Measurements from ENCODE around the gene UVRAG.
"Not testable (repeated sequence)": the region's sequence is repeated elsewhere in the genome, so short reads cannot be mapped to it uniquely, and the experiment has no call there.

UVRAG gene

GRCh38 chr11:76030286-76030685 is 215.3 kb downstream of the UVRAG start:
- in situ Hi-C loops (cut with HindIII; ENCODE audit: low pct_unique_long_range_greater_than_20kb, low sequenced_read_pairs), result no loop called here
- DNase-seq (ENCODE audit: low read depth in 1 of 2, low spot score in 1 of 2), result peak in 1 of 2 experiments; percentile 16
- TF ChIP-seq JUND (IDR thresholded peaks at IDR 0.05; ENCODE audit: low read depth), result no peak

DNA sequence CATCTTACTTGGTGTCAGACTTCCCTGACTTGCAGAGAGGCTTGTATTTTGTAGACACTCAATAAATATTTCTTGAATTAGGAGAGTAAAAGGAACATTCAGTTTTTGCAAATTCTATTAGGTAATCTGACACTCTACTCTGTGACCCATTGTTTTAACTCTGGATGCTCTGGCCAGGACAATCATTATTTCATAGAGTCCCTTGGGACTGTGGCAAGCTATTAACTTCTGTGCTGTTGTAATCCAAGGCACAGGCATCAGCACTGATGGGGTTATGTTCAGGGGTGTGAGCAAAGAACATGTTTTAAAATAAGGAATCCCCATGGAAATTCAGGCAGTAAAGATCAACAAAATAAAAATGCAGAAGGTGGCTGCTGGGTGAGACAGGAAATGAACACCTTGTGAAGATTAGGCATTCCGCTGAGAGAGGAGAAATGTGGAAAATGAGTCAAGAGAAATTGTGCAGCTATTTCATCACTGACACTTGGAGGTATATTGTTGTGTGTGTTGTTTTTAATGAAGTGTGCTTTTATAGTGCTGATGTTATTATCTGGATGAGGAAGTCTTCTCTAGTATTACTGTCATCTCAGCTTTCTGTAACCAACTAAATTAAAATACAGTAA is 216.1 kb downstream of the UVRAG start:
- no peak for TF ChIP-seq JUND (IDR thresholded peaks at IDR 0.05; ENCODE audit: low read depth)
- no peak for DNase-seq (ENCODE audit: low read depth in 1 of 2, low spot score in 1 of 2)
- in situ Hi-C loops (cut with HindIII; ENCODE audit: low pct_unique_long_range_greater_than_20kb, low sequenced_read_pairs), result no loop called here

DNA sequence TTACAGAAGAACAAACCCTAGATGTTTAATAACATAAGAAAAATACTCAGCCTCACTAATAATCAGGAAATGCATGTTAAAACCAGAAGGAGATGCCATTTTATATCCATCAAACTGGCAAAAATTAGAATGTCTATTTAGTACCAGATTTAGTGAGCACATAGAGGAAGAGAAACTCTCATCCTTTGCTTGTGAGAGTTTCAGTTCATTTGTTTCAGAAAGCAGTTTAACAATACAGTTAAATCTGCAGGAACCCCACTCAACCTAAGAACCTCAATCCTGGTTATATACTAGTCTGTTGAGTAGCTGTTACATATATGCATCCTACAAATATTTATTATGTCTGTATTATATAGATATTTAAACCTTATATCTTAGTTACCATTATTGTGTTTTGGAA is 218.7 kb downstream of the UVRAG start:
- TF ChIP-seq JUND (IDR thresholded peaks at IDR 0.05; ENCODE audit: low read depth), result no peak
- no peak for DNase-seq (ENCODE audit: low read depth in 1 of 2, low spot score in 1 of 2)
- in situ Hi-C loops (cut with HindIII; ENCODE audit: low pct_unique_long_range_greater_than_20kb, low sequenced_read_pairs), result no loop called here

- in situ Hi-C loops (cut with HindIII; ENCODE audit: low pct_unique_long_range_greater_than_20kb, low sequenced_read_pairs), result no loop called here
- TF ChIP-seq JUND (IDR thresholded peaks at IDR 0.05; ENCODE audit: low read depth), result no peak
- no peak for DNase-seq (ENCODE audit: low read depth in 1 of 2, low spot score in 1 of 2)
Measured at GRCh38 chr11:76035020-76035419, 220.0 kb downstream of the UVRAG start.

- no peak for DNase-seq (ENCODE audit: low read depth in 1 of 2, low spot score in 1 of 2)
- in situ Hi-C loops (cut with HindIII; ENCODE audit: low pct_unique_long_range_greater_than_20kb, low sequenced_read_pairs), result no loop called here
- no peak for TF ChIP-seq JUND (IDR thresholded peaks at IDR 0.05; ENCODE audit: low read depth)
Measured at GRCh38 chr11:76038608-76039007, 223.6 kb downstream of the UVRAG start.

DNA sequence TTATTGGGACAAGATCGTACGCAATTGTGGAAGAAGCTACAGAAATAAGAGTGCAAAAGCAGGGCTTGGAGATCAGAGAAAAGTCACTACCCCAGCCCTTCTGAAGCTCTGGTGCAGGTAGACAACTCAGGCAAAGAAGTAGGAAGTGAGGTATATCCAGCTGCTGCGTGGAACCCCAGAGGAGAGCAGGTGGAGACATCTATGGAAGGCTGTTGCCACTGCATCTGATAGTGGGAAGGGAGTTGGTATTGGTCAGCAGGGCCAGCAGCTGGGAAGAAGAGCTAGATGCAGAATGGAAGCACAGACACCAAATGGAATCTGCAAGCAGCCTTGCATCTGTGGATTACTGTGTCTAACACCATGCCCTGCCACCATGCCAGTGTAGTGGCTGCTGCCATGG is 226.2 kb downstream of the UVRAG start:
- in situ Hi-C loops (cut with HindIII; ENCODE audit: low pct_unique_long_range_greater_than_20kb, low sequenced_read_pairs), result no loop called here

GRCh38 chr11:76044750-76045320 is 229.8 kb downstream of the UVRAG start:
- no peak for DNase-seq (ENCODE audit: low read depth in 1 of 2, low spot score in 1 of 2)
- in situ Hi-C loops (cut with HindIII; ENCODE audit: low pct_unique_long_range_greater_than_20kb, low sequenced_read_pairs), result no loop called here
- TF ChIP-seq JUND (IDR thresholded peaks at IDR 0.05; ENCODE audit: low read depth), result no peak

More for the DNA sequence above, 226.2 kb downstream of the UVRAG start:
- no peak for TF ChIP-seq JUND (IDR thresholded peaks at IDR 0.05; ENCODE audit: low read depth)
- peak in 1 of 2 experiments; percentile 6 for DNase-seq (ENCODE audit: low read depth in 1 of 2, low spot score in 1 of 2)

DNA sequence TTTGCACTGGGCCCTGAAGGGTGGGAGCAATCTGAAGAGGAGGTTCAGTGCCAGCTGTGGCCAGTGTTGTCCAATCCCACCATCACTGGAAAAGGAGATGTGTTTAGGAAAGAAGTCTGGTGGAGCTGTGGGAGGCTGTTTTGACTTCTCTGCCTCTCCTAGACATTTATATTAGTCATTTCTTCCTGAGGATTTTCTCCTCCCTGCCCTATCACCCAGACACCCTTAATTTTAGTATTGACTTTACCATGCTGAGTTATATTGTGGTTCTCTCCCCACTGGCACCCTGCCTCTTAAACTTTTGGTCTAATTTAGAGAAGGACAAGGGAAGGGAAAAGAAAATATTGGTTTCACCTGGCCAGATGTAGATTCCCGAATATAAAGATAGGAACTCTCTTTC is 232.2 kb downstream of the UVRAG start:
- in situ Hi-C loops (cut with HindIII; ENCODE audit: low pct_unique_long_range_greater_than_20kb, low sequenced_read_pairs), result no loop called here
- TF ChIP-seq JUND (IDR thresholded peaks at IDR 0.05; ENCODE audit: low read depth), result no peak
- no peak for DNase-seq (ENCODE audit: low read depth in 1 of 2, low spot score in 1 of 2)

DNA sequence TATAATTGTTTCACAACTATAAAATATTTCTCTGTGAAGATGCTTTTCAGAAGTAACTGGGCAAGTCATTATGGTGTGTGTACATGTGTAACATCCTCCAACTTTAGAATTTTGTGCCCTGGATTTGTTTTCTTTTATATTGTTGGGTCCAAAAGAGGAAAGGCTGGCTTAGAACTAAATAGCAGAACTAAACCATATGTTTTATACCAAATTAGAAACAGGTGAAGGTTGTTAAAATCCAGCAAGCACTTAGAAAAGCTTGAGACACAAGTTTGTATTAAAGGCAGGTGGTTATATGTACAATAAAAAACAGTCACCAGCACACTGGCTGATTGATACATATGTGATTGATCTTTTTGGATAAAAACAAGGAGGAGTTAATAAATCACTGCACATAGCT is 232.8 kb downstream of the UVRAG start:
- in situ Hi-C loops (cut with HindIII; ENCODE audit: low pct_unique_long_range_greater_than_20kb, low sequenced_read_pairs), result no loop called here
- TF ChIP-seq JUND (IDR thresholded peaks at IDR 0.05; ENCODE audit: low read depth), result no peak
- DNase-seq (ENCODE audit: low read depth in 1 of 2, low spot score in 1 of 2), result no peak

DNA sequence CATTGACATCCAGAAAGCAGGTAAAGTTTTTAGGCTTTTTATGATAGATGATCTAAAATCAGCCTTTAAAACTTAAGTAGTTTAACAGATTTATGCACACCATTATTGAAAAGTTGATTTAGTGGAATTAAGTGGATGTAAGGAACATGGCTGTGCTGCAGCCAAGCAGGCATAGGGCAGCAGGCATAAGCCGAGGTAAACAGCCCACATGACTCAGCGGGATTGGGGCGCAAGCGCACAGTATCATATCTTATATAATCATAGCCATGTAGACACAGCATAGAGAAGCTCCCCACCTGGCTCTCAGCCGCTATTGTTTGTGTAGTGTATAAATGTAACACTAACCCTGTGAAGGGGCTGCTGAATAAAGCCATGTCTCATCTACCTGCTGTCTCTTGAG is 233.8 kb downstream of the UVRAG start:
- peak in 1 of 2 experiments; percentile 62 for DNase-seq (ENCODE audit: low read depth in 1 of 2, low spot score in 1 of 2)
- TF ChIP-seq JUND (IDR thresholded peaks at IDR 0.05; ENCODE audit: low read depth), result no peak
- in situ Hi-C loops (cut with HindIII; ENCODE audit: low pct_unique_long_range_greater_than_20kb, low sequenced_read_pairs), result no loop called here

GRCh38 chr11:76049511-76049910 is 234.5 kb downstream of the UVRAG start:
- TF ChIP-seq JUND (IDR thresholded peaks at IDR 0.05; ENCODE audit: low read depth), result no peak
- in situ Hi-C loops (cut with HindIII; ENCODE audit: low pct_unique_long_range_greater_than_20kb, low sequenced_read_pairs), result no loop called here
- no peak for DNase-seq (ENCODE audit: low read depth in 1 of 2, low spot score in 1 of 2)

GRCh38 chr11:76051937-76052336 is 236.9 kb downstream of the UVRAG start:
- TF ChIP-seq JUND (IDR thresholded peaks at IDR 0.05; ENCODE audit: low read depth), result no peak
- no peak for DNase-seq (ENCODE audit: low read depth in 1 of 2, low spot score in 1 of 2)
- in situ Hi-C loops (cut with HindIII; ENCODE audit: low pct_unique_long_range_greater_than_20kb, low sequenced_read_pairs), result no loop called here

DNA sequence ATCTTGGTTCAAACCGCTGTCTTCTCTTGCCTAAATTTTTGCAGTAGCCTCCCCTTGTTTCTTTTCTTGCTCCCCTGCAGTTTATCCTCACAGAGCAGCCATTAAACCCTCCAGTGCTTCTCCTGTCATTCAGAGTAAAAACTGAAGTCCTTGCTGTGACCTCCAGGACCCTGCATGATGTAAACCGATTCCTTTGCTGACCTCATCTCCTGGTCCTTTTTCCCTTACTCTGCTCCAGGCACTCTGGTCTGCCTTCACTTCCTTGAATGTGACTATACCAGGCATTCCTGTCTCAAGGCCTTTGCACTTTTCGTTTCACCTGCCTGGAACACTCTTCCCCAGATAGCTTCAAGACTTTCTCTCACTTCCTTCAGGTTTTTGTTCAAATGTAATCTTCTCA is 239.3 kb downstream of the UVRAG start:
- in situ Hi-C loops (cut with HindIII; ENCODE audit: low pct_unique_long_range_greater_than_20kb, low sequenced_read_pairs), result no loop called here
- no peak for DNase-seq (ENCODE audit: low read depth in 1 of 2, low spot score in 1 of 2)
- TF ChIP-seq JUND (IDR thresholded peaks at IDR 0.05; ENCODE audit: low read depth), result no peak

DNA sequence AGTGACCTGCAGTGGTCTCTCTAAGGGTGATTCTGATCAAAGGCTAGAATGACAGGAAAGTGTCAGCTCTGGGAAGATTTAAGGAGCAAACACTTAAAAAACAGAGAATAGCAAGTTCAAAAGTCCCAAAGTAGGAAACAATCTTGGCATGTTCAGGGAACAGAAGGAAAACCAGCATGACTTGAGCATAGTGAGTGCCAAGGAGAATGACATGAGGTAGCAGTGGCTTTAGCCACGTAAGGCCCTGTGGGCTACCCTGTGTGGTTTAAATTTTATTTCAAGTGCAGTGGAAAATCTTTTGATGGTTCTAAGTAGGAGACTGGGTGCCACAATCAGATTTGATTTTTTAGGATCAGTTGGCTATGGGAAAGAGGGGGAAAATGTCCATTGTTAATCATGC is 241.9 kb downstream of the UVRAG start:
- TF ChIP-seq JUND (IDR thresholded peaks at IDR 0.05; ENCODE audit: low read depth), result no peak
- no peak for DNase-seq (ENCODE audit: low read depth in 1 of 2, low spot score in 1 of 2)
- in situ Hi-C loops (cut with HindIII; ENCODE audit: low pct_unique_long_range_greater_than_20kb, low sequenced_read_pairs), result no loop called here

GRCh38 chr11:76060475-76061036 is 245.5 kb downstream of the UVRAG start:
- DNase-seq (ENCODE audit: low read depth in 1 of 2, low spot score in 1 of 2); in situ Hi-C loops (cut with HindIII; ENCODE audit: low pct_unique_long_range_greater_than_20kb, low sequenced_read_pairs): not testable (repeated sequence)
